ENCODE results near the gene PSG1.
"Not testable (repeated sequence)": the region's sequence is repeated elsewhere in the genome, so short reads cannot be mapped to it uniquely, and the experiment has no call there.

DNA sequence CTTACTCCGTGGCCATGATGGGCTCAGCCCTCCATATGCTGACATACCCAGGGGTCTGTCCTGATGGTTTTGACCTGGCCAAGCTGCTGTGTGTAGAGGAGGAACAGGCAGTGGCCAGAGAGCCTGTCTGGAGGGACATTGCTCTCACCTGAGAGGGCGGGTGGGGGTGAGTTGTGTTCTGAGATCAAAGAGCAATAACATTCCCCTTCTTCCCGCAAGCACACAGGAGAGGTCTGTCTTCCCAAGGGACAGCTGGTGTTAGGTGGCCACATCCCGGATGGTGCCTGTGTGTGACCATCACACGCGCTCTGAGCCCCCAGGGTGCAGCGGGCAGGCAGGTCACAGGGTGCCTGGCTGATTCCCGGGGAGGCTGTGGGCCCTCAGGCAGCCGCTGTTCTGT lies 1.1 kb upstream of the PSG1 start:
- TF ChIP-seq, protein P1, sequence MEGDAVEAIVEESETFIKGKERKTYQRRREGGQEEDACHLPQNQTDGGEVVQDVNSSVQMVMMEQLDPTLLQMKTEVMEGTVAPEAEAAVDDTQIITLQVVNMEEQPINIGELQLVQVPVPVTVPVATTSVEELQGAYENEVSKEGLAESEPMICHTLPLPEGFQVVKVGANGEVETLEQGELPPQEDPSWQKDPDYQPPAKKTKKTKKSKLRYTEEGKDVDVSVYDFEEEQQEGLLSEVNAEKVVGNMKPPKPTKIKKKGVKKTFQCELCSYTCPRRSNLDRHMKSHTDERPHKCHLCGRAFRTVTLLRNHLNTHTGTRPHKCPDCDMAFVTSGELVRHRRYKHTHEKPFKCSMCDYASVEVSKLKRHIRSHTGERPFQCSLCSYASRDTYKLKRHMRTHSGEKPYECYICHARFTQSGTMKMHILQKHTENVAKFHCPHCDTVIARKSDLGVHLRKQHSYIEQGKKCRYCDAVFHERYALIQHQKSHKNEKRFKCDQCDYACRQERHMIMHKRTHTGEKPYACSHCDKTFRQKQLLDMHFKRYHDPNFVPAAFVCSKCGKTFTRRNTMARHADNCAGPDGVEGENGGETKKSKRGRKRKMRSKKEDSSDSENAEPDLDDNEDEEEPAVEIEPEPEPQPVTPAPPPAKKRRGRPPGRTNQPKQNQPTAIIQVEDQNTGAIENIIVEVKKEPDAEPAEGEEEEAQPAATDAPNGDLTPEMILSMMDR (IDR thresholded peaks at IDR 0.05), result not testable (repeated sequence)
- TF ChIP-seq POLR2A (IDR thresholded peaks at IDR 0.05; ENCODE audit: low read depth), result not testable (repeated sequence)
